GM12801 (cell line): ENCODE data around the gene KCNK5.

ENCODE experiments used
- TF ChIP-seq, protein P1 (sequence below): IDR thresholded peaks from one replicate; pipeline ENCODE4 v1.5.1; 2011; ENCODE audit warnings: control low read depth; ENCODE audit not compliant: insufficient read length; ENCODE audit errors: extremely low read depth

Gene KCNK5

DNA sequence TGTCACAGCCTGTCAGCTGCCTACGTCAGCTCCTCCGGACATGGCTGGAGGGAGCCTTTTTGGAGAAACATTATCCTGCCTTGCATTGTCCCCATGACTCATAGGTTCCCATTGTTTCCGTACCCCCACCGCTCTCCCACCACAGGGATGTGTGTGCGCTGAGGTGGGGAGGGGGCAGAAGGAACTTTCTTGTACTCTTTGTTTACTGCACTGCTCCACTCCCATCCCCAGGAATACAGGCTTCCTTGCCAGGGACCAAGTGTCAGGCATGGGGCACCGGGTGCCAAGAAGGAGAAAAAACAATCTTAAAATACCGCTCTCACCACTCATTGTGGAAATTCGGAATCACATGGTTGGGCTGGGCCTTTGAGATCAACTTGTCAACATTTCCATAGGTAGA, 51.0 kb downstream of the KCNK5 start:
- TF ChIP-seq, protein P1, sequence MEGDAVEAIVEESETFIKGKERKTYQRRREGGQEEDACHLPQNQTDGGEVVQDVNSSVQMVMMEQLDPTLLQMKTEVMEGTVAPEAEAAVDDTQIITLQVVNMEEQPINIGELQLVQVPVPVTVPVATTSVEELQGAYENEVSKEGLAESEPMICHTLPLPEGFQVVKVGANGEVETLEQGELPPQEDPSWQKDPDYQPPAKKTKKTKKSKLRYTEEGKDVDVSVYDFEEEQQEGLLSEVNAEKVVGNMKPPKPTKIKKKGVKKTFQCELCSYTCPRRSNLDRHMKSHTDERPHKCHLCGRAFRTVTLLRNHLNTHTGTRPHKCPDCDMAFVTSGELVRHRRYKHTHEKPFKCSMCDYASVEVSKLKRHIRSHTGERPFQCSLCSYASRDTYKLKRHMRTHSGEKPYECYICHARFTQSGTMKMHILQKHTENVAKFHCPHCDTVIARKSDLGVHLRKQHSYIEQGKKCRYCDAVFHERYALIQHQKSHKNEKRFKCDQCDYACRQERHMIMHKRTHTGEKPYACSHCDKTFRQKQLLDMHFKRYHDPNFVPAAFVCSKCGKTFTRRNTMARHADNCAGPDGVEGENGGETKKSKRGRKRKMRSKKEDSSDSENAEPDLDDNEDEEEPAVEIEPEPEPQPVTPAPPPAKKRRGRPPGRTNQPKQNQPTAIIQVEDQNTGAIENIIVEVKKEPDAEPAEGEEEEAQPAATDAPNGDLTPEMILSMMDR = no peak

DNA sequence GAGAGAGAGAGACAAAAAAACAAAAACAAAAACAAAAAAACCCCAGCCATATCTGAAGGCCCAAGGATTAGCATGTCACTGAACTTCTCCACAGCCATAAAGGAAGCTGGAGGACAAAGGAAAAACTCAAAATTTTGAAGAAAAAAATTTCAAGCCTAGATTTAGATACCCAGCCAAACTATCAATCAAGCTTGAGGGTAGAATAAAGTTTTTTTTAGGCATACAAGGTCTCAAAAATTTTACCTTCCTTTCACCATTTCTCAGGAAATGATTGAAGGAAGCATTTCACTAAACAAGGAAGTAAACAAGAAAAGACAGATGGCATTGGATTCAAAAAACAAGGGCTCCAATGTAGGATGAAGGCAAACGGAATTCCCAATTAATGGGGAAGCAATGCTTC, 52.1 kb downstream of the KCNK5 start:
- TF ChIP-seq, protein P1 = no peak

DNA sequence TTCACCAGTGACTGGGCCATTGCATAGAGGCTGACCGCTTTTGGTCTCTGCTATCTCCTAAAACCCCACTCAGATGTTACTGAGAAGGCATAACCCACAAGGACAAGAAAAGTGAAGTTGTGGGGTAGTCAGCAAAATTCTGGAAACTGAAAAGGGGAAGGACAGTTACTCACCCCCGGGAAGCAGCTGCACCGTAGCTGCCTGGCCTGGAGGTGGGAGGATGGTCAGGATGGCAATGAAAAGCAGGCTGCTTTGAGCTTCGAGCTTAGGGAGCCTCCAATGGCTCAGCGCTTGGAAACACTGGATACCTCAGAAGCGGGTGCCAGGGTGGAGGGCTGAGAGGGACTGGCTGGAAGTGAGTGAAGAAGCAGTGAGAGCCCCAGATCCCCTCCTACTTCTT, 56.0 kb downstream of the KCNK5 start:
- TF ChIP-seq, protein P1 = no peak

DNA sequence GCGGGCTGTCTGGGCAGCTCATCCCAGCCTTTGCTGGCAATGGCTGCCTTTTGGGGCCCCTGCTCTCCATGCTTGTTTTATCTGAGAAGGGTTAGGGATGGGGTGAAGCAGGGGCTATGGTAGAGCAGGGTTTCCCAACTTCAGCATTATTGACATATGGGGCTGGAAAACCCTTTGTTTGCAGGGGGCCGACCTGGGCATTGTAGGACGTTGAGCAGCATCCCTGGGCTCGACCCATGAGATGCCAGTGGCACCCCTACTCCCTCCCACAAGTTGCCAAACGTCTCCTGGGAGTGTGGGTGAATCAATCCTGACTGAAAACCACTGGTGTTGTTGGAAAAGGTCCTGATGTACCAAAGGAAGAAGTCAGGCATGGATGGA, 56.9 kb downstream of the KCNK5 start:
- TF ChIP-seq, protein P1 = no peak

DNA sequence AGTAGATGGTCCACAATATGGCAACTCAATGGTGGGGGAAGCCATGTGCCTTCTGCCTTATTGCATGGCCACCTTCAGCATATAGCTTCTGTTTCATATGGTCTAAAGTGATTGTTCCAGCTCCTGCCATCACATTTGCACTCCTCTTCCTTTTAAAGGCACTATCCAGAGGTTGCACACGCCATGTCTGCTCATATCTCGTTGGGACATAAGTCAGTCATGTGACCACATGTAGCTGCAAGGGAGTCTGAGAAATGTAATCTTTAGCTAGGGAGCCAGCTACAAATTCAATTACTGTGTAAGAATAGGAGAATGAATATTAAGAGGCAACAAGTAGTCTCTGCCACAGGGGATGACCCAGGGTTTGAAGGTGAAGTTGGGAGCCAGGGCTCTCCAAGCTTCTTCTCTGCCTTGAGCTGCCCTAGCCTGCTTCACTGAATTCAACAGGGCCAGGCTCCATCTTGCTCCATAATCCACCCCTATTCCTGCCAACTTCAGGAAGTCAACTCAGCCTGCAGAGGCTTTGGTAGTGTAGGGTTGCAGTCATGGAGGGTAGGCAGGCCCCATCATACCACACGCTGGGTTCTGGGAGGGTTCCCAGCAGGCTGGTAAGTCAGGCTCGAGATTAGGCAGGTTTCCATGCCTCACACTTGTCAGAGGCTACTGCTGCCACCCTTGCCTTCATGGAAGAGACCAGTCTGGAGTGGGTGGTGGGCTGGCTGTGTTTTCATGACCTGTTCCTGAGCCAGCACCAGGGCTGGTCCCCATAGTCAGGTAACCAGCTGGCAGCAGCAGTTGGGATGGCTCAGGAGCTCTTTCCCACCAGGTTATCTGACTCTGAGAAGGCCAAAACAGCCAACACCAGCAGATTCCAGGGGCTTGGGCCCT, 57.5 kb downstream of the KCNK5 start:
- TF ChIP-seq, protein P1 = no peak

DNA sequence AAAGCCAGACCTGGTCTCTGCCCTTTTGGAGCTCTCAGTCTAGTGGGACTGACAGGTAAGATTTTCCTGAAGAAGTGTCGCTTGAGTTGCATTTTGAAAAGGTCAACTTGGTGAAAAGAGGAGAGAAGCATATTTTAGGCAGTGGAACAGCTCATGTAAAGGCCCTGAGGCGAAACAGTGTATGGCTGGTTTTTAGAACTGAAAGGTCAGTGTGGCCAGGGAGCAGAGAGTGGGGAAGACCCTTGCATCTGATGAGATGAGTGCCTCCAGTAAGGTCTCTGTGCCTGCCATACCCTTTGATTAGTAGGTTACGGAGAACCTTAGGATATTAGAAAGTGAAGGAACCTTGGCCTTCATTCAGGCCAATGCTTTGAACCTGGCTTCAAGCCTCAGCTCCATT, 58.4 kb downstream of the KCNK5 start:
- TF ChIP-seq, protein P1 = no peak

DNA sequence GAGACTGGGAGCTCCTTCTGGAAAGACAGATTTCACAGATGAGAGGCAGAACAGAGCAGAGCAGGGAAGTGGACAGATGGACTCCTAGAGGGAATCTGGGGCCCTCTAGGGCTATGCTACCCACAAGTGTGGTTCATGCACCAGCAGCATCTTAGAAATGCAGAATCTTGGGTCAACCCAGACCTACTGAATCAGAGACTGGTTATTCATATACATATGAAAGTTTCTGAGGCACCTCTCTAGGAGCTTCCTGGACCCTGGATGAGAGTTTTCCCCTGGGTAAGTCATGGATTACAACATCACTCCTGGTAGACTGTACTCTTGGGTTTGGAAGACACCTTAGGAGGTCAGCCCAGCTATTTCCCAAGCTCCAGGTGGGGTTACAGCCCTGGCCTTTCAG, 58.9 kb downstream of the KCNK5 start:
- TF ChIP-seq, protein P1 = no peak
